Fibroblast of pulmonary artery (primary cell): Measurements from ENCODE around the gene ASZ1.

ENCODE experiments used
- DNase-seq: peaks from one replicate; pipeline ENCODE4 v3.0.0-alpha.2; 2010; ENCODE audit warnings: low read depth
- H3K4me3 ChIP-seq: replicated peaks from 2 replicates; pipeline ENCODE4 v1.5.1; 2011; ENCODE audit warnings: low read depth, mild to moderate bottlenecking, control low read depth, low read length, moderate library complexity
- TF ChIP-seq, protein P1 (sequence below): IDR thresholded peaks from 2 replicates; pipeline ENCODE4 v1.5.1; 2011; ENCODE audit warnings: mild to moderate bottlenecking, control low read depth, low read length, inconsistent platforms; ENCODE audit errors: missing control alignments

Gene ASZ1

GRCh38 chr7:117386110-117386706 lies 41.1 kb downstream of the ASZ1 start:
- TF ChIP-seq, protein P1, sequence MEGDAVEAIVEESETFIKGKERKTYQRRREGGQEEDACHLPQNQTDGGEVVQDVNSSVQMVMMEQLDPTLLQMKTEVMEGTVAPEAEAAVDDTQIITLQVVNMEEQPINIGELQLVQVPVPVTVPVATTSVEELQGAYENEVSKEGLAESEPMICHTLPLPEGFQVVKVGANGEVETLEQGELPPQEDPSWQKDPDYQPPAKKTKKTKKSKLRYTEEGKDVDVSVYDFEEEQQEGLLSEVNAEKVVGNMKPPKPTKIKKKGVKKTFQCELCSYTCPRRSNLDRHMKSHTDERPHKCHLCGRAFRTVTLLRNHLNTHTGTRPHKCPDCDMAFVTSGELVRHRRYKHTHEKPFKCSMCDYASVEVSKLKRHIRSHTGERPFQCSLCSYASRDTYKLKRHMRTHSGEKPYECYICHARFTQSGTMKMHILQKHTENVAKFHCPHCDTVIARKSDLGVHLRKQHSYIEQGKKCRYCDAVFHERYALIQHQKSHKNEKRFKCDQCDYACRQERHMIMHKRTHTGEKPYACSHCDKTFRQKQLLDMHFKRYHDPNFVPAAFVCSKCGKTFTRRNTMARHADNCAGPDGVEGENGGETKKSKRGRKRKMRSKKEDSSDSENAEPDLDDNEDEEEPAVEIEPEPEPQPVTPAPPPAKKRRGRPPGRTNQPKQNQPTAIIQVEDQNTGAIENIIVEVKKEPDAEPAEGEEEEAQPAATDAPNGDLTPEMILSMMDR: no peak
- peak; percentile 9 for DNase-seq
- no peak overlapping the region for H3K4me3 ChIP-seq

- H3K4me3 ChIP-seq: no peak overlapping the region
- DNase-seq: peak; percentile 51
- TF ChIP-seq, protein P1: peak; percentile 51
Observed at GRCh38 chr7:117385363-117386109, 41.8 kb downstream of the ASZ1 start.

GRCh38 chr7:117384688-117385362 lies 42.5 kb downstream of the ASZ1 start:
- no peak for DNase-seq
- no peak overlapping the region for H3K4me3 ChIP-seq
- TF ChIP-seq, protein P1: no peak

DNA sequence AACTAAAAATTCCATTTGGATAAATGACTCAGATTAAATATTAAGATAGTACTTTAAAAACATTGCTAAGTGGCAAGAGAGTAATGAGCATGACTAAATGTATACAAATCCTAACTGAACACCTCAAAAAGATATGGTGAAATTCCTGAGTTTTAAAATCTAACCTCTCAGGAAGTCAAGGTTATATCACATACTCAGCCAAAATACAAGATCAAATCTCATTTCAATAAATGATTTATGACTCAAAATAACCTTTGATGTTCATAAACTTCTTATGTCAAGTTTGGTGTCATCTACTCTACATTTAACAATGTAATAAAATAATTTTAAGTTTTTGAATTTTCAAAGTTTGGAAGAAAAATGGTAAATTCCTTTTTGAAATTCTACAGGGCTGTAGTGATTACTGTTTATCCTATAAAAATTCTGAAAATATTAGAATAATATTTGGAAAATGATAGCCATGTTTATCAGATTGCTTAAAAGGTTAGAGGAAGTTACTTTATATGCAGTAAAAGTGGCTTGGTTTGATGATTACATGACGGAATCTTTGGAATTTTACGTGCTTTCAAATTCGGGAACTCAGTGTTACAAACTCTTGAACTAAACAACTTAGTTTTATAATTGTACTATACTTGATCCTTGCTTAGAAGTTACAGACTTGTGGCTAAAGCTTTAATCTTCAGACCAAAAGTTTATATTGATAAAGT lies 43.7 kb downstream of the ASZ1 start:
- H3K4me3 ChIP-seq: no peak overlapping the region
- DNase-seq: no peak
- TF ChIP-seq, protein P1: no peak

DNA sequence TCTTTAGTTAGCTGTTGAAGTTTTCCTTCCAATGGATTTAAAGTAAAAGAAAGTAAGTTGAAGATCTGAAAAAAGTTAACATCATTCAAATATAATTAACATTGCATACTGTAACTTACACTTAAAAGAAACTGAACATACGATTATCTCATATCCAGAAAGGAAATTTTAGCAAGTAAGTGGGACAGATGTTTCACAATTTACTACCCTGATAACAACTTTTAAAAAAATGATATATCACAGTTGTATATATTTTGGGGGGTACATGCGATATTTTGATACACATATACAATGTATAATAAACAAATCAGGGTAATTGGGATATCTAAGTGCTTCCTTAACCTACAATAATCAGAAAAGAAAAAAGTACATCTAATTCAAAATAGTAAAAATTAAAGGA lies 44.2 kb downstream of the ASZ1 start:
- DNase-seq: no peak
- H3K4me3 ChIP-seq: no peak overlapping the region
- TF ChIP-seq, protein P1: no peak

- DNase-seq: no peak
- no peak overlapping the region for H3K4me3 ChIP-seq
- TF ChIP-seq, protein P1: no peak
Observed at GRCh38 chr7:117381362-117381761, 45.9 kb downstream of the ASZ1 start.
